HK-2 (cell line): Measurements from ENCODE around the gene MCTP2.

Experiments used
- DNase-seq: peaks from one replicate; pipeline ENCODE4 v3.0.0-alpha.2; 2018; ENCODE audit not compliant: unreplicated experiment

MCTP2 gene

GRCh38 chr15:94263341-94264273, 32.2 kb downstream of the MCTP2 start:
- DNase-seq = no peak

GRCh38 chr15:94265009-94265408, 33.6 kb downstream of the MCTP2 start:
- DNase-seq = no peak

DNA sequence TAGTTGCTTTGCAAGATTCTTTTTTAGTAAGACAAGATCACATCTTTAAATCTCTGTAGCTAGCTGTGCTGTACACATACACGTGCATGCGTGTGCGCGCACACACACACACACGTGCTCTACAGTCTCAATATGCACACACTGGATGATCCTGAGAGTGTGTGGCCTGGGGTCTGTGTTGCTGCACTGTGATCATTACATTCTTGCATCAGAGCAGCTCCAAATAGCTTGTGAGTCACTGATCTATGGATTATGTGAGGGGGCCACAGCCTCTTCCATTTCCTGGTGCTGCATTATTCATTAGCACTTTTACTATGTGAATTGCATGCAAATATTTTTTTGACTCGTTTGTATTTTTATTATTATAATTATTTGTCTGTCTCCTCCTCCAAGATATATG, 34.6 kb downstream of the MCTP2 start:
- no peak for DNase-seq

DNA sequence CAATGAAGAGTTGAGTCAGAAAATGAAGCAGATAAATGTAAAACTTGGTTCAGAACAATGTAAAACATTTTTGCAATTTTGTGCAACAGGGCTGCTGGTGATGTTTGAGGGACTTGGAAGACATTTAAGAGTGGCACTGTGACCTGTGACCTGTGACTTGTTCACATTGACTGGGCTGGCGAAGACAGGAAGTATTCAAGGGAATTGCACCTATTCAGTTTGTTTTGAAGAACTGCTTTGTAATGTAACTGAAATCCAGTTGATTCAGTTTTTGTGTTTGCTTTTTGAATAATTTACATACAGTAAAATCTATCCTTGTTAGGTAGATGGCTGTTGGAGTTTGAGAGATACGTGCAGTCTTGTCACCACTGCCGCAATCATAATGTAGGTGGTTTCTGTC, 35.4 kb downstream of the MCTP2 start:
- no peak for DNase-seq

GRCh38 chr15:94269954-94270353, 38.6 kb downstream of the MCTP2 start:
- no peak for DNase-seq

DNA sequence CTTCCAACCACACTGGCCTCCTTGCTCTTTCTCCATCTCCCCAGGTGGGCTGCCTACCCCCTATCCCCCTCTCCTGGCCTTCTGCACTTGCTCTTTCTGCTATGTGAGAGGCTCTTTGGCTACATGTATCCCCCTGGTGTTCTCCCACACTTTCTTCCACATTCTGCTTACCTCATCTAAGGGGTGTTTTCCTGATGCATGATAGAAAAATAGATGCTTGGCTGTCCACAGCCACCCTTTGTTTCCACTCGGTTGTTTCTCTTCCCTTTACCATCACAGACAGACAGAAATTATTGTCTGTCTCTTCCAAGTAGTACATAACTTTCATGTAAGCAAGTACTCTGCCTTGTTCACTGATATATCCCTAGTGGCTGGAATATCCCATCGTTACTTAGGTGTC, 39.2 kb downstream of the MCTP2 start:
- no peak for DNase-seq

GRCh38 chr15:94272251-94272898, 41.0 kb downstream of the MCTP2 start:
- no peak for DNase-seq

DNA sequence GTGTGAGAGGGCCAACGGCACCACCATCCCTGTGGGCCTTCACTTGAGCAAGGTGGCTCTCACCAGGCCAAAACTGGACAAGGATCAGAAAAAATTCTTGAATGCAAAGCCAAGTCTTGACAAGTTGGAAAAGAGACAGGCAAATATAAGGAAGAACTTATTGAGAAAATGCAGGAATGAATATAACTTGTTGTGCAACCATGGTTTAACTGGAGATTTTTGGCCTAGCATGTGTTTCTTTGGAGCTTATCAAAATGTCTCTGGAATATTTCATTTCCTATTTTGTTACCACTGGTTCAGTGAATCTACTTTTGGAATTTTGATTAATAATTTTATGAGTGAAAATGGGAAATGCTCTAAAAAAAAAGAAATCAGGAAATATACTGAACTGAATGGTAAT, 42.5 kb downstream of the MCTP2 start:
- DNase-seq = no peak

DNA sequence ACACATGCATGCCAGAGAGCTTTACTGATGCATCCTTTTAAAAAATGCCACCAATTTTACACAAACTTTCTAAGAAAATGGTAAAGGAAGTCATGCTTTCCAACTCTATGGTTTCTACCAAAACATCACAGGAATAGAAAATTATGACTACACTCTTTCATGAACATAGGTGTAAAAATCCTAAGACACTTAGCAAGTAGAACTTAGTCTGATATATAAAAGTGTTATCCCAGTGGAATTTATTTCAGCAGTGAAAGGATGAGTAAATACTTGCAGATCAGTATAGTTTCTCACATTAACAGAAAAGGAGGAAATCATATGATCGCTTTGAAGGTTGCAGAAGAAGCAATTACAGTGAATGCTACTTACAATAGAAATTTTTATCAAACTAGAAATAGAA, 43.4 kb downstream of the MCTP2 start:
- DNase-seq = no peak

GRCh38 chr15:94277485-94277884, 46.1 kb downstream of the MCTP2 start:
- DNase-seq = no peak

DNA sequence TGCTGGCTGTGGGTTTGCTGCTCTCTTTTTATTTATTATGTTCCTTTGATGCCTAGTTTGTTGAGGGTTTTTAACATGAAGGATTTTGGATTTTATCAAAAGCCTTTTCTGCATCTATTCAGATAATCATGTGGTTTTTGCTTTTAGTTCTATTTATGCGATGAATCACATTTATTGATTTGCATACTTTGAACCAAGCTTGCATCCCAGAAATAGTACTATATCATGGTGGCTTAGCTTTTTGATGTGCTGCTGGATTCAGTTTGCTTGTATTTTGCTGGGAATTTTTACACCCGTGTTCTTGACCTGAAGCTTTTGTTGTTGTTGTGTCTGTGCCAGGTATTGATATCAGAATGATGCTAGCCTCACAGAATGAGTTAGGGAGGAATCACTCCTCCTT, 48.4 kb downstream of the MCTP2 start:
- DNase-seq = no peak

DNA sequence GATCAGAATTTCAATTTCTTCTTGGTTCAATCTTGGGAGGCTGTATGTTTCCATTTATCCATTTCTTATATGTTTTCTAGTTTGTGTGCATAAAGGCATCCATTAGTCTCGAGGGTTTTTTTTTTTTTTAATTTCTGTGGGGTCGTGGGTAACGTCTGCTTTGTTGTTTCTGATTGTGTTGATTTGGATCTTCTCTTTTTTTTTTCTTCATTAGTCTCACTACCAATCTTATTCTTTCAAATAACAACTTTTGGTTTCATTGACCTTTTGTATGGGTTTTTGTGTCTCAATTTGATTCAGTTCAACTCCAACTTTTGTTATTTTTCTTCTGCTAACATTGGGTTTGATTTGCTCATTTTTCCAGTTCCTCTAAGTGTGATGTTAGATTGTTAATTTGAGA, 48.9 kb downstream of the MCTP2 start:
- DNase-seq = no peak

- DNase-seq = no peak
Measured at GRCh38 chr15:94282269-94283250, 51.2 kb downstream of the MCTP2 start.

DNA sequence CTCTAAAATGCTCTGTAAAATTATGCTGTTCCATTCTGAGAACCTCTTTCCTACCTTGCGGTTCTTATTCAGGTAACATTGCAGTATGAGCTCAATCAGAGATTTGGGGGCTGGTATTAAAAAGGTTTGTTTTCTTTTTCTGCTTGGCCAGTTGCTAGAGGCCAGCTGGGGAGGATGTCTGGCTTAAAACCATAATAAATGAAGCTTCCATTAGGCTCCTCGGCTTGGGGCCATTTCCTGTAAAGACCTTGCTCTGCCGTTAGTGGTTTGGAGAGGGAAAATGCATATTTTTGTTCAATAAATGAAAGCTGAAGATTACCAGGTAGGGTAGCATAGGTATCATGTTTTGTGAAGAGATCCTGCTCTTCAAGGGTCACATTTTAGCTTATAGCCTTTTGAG, 55.2 kb downstream of the MCTP2 start:
- no peak for DNase-seq

- DNase-seq = no peak
Measured at GRCh38 chr15:94287794-94288246, 56.5 kb downstream of the MCTP2 start.

GRCh38 chr15:94290730-94291129, 59.4 kb downstream of the MCTP2 start:
- no peak for DNase-seq

DNA sequence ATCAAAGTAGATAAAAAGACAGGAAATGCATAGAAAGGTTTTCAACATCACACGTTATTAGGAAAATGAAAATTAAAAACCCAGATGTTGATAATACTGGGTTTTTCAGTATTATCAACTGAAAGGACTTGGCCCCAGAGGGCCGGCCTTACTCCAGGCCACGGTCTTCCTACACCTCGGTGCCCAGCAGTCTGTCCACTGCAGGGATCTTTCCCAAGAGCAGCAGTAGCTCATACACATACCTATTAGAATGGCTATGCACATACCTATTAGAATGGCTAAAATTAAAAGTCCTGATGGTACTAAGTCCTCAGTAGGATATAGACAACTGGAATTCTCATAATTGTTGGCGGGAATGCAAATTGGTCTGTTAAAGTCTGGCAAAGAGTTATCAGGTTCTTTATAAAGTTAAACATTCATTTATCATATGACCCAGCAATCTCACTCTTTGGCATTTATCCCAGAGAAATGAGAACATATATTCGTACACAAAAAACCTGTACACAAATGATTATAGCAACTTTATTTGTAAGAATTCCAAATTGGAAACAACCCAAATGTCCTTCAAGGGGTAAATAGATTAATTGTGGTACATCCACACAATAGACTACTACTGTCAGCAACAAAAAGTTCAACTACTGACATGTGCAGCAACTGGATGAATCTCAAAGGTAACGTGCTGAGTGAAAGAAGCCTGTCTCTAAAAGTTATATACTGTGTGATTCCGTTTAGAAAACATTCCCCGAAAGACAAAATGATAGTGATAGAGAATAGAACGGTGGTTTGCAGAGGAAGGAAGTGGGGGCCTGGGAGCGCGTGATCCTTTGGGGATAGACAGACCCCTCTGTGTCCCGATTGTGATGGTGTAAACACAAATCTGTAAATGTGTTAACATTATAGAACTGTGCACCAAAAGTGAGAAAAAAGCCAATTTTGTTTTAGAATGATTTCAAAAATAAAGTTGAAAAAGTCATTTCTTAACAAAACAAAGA, 62.3 kb downstream of the MCTP2 start:
- no peak for DNase-seq

DNA sequence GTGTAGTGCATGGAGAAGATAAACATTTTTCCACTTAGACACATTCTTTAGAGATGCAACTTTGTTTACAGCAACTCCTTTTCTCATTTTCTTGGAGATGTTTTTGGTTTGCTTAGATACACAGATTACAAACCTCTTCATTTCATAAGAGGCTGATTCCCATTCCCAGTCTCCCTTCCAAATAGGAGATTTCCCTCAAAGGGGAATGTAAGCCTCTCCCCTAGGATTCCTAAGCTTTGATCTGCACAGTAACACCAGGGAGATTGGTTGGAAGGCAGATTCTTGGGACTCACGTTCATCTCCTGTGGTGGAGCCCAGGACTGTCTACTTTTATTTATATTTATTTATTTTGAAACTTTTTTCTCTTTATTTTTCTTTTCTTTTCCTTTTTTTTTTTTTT, 63.2 kb downstream of the MCTP2 start:
- DNase-seq = no peak

GRCh38 chr15:94295275-94295674, 63.9 kb downstream of the MCTP2 start:
- DNase-seq = no peak

- DNase-seq = no peak
Measured at GRCh38 chr15:94296717-94297116, 65.4 kb downstream of the MCTP2 start.

DNA sequence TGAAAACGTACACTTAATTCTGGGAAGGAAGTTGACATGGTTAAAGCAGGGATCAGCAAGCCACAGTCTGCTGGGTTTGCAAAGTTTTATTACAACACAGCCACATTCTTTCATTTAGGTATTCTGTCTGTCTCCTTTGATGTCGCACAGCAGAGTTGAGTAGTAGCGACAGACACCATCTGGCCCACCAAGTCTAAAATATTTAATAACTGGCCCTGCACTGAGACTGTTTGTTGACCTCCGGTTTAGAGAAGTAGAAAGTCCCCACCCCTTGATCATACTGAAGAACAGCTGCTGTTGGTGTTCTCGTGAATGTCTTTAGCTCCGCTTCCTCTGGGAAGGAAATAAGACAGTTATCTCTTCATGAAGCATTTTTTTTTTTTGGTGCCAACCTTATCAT, 66.2 kb downstream of the MCTP2 start:
- no peak for DNase-seq
